ENCODE measurements around the gene RADIL.

Gene RADIL

DNA sequence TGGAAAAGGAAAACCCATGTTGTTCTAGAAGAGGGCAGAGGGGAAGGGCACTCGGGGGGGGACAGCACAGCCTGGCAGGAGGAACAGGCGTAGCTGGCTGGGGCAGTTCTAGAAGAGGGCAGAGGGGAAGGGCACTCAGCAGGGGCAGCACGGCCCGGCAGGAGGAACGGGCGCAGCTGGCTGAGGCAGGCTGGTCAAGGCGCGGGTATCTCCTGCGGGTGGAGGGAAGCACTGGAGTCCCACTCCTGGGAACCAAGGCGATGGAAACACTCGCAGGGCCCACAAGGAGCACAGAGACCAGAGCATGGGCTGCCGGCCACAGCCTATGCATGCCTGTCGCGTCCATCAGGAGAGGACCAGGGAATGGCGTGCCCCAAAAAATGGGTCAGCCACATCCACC lies 58.4 kb downstream of the RADIL start:
- no peak for DNase-seq (ENCODE audit: extremely low read depth, insufficient read length)
- H3K36me3 ChIP-seq (ENCODE audit: control insufficient read depth, insufficient read depth, low read length), result no peaks in the 10 kb centered on the region
- H3K4me3 ChIP-seq (replicated peaks; ENCODE audit: low read depth, low read length), result no peak overlapping the region
- H3K27me3 ChIP-seq (replicated peaks; ENCODE audit: control insufficient read depth, insufficient read depth, low read length), result no peaks in the 10 kb centered on the region
- TF ChIP-seq, protein P1, sequence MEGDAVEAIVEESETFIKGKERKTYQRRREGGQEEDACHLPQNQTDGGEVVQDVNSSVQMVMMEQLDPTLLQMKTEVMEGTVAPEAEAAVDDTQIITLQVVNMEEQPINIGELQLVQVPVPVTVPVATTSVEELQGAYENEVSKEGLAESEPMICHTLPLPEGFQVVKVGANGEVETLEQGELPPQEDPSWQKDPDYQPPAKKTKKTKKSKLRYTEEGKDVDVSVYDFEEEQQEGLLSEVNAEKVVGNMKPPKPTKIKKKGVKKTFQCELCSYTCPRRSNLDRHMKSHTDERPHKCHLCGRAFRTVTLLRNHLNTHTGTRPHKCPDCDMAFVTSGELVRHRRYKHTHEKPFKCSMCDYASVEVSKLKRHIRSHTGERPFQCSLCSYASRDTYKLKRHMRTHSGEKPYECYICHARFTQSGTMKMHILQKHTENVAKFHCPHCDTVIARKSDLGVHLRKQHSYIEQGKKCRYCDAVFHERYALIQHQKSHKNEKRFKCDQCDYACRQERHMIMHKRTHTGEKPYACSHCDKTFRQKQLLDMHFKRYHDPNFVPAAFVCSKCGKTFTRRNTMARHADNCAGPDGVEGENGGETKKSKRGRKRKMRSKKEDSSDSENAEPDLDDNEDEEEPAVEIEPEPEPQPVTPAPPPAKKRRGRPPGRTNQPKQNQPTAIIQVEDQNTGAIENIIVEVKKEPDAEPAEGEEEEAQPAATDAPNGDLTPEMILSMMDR (IDR thresholded peaks at IDR 0.05; ENCODE audit: insufficient read depth, low read length, poor library complexity, severe bottlenecking), result no peak

DNA sequence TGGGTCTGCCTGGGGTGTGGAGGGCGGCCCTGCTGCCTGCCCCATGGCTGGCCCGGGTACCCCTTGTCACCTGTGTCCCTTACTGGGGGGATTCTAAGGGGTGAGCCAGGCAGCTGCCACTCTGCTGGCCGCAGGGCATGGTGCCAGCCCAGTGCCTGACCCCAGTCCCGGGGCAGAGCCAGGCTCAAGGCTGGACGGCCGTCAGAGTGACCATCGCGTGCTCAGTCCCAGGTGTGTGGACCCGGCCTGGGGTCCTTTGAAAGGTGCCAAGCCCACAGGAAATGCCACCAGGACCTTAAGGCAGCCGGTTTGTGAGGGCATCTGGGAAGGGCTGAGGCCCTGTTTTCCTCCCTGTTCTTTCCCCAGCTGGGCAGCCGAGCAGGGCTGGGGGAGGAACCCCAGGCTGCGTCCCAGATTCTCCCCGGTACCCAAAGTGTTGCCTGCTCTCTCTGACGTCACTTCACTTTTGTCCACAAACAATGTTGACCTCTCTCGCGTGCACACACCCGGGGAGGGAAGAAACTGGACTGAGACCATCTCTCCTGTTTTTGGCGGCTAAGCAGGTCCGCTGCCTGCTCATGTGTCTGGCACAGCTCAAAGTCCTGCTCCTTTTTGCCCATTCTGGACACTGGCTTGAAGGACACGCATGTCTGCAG lies 59.3 kb downstream of the RADIL start:
- DNase-seq (ENCODE audit: extremely low read depth, insufficient read length), result no peak
- TF ChIP-seq, protein P1 (IDR thresholded peaks at IDR 0.05; ENCODE audit: insufficient read depth, low read length, poor library complexity, severe bottlenecking), result no peak
- Histone ChIP-seq H3K36me3 (ENCODE audit: control insufficient read depth, insufficient read depth, low read length) (no peaks in the 10 kb centered on the region), H3K27me3 (replicated peaks; ENCODE audit: control insufficient read depth, insufficient read depth, low read length) (no peaks in the 10 kb centered on the region), H3K4me3 (replicated peaks; ENCODE audit: low read depth, low read length) (no peak overlapping the region)

DNA sequence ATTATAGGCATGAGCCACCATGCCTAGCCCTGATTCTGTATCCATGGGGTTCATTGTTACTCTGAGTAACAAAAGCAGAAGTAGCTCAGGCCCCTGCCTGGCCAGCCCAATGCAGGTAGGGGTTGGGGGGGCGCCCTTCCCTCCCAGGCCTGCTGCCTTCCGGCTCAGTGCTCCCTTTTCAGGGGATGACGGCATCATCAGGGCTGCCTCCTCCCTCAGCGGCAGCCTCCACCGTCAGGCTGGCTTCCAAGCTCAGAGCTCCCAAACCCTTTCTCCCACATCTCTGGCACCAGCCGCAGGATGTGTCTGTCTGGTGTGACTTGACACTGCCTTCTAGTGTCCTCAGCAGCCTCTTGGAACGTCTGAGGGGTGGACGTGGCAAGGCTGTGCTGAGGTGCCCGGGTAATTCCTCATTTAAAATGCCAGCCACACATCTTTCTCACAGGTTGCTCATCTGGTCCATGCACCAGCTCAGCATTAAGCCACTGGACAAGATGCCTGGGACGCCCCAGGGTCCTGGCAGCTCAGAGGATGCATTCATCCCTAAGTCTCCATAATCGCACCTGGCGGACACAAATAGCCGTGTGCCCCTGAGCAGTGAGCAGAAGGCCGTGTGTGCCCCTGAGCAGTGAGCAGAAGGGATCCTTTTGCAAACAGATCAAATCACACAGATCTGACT lies 59.9 kb downstream of the RADIL start:
- TF ChIP-seq, protein P1 (IDR thresholded peaks at IDR 0.05; ENCODE audit: insufficient read depth, low read length, poor library complexity, severe bottlenecking), result no peak
- Histone ChIP-seq H3K36me3 (ENCODE audit: control insufficient read depth, insufficient read depth, low read length) (no peaks in the 10 kb centered on the region), H3K27me3 (replicated peaks; ENCODE audit: control insufficient read depth, insufficient read depth, low read length) (no peaks in the 10 kb centered on the region), H3K4me3 (replicated peaks; ENCODE audit: low read depth, low read length) (no peak overlapping the region)
- no peak for DNase-seq (ENCODE audit: extremely low read depth, insufficient read length)

DNA sequence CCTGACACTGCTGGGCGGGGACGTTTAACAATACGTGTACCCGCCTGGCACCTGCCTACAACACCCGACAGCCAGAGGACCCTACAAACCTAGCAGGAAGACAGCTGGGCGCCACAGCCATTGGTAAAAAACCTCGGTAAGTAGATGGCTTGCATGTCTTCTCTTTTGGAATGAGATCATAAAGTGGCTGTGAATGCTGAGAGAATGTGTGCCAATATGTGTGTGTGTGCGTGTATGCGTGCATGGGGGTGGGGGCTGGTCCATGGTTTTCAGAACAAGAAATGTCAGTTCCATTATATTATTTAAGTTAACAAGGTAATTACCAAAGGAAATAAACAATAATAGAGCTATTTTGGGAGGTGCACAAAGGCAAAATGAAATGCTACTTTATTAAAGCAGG lies 60.8 kb downstream of the RADIL start:
- Histone ChIP-seq H3K36me3 (ENCODE audit: control insufficient read depth, insufficient read depth, low read length) (no peaks in the 10 kb centered on the region), H3K27me3 (replicated peaks; ENCODE audit: control insufficient read depth, insufficient read depth, low read length) (no peaks in the 10 kb centered on the region), H3K4me3 (replicated peaks; ENCODE audit: low read depth, low read length) (no peak overlapping the region)
- DNase-seq (ENCODE audit: extremely low read depth, insufficient read length), result no peak
- TF ChIP-seq, protein P1 (IDR thresholded peaks at IDR 0.05; ENCODE audit: insufficient read depth, low read length, poor library complexity, severe bottlenecking), result no peak

DNA sequence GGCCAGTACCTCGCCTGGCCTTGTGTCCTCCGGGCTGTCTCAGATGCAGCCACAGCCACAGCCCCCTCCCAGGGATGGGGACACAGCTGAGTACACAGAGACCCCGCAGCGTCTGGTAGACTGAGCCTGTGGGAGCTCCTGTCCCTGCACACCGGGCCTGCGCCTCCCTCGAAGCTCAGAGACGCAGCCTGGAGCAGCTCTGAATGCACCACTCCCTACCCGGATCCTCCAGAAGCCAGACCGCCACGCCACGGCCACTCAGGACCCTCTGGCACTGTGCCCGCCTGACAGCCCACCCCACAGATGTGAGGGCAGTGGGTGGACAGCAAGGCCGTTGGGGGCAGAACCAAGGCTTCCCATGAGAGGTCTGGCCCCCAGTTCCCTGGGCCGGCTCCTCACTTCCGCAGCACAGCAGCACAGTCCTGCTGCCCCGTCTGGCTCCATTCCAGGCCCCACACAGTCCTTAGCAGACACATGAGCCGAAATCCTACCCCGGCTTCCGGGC lies 62.5 kb downstream of the RADIL start:
- Histone ChIP-seq H3K4me3 (replicated peaks; ENCODE audit: low read depth, low read length) (no peak overlapping the region), H3K27me3 (replicated peaks; ENCODE audit: control insufficient read depth, insufficient read depth, low read length) (no peaks in the 10 kb centered on the region), H3K36me3 (ENCODE audit: control insufficient read depth, insufficient read depth, low read length) (no peaks in the 10 kb centered on the region)
- TF ChIP-seq, protein P1 (IDR thresholded peaks at IDR 0.05; ENCODE audit: insufficient read depth, low read length, poor library complexity, severe bottlenecking), result no peak
- DNase-seq (ENCODE audit: extremely low read depth, insufficient read length), result no peak

Measured in GM06990 (cell line).